Transverse colon (tissue), 4 donors: ENCODE results near the gene PTPRN2. TPM values are rescaled to one million over a fixed set of nuclear protein-coding genes. Genes with fewer than 3 reads are reported as not detected.

Source experiments
- DNase-seq: peaks from one replicate; pipeline ENCODE4 v3.0.0-alpha.2; 2019
- H3K27ac ChIP-seq, 4 donors: fragments of 200-600 bp; sonication (generic); 2 replicates each; pipeline ENCODE4 v1.5.1; 2016 to 2018; ENCODE audit warnings: inconsistent platforms in 4 of 4
- H3K27me3 ChIP-seq: fragments of 200-600 bp; sonication (generic); 2 replicates; pipeline ENCODE4 v1.5.1; 2017; ENCODE audit warnings: inconsistent platforms
- H3K36me3 ChIP-seq, 4 donors: fragments of 200-600 bp; sonication (generic); 2 replicates each; pipeline ENCODE4 v1.5.1; 2017 to 2019; ENCODE audit warnings: inconsistent platforms in 4 of 4
- H3K4me1 ChIP-seq, 4 donors: fragments of 200-600 bp; sonication (generic); 2 replicates each; pipeline ENCODE4 v1.5.1; 2017 to 2020; ENCODE audit warnings: inconsistent platforms in 4 of 4
- H3K4me3 ChIP-seq, 4 donors: fragments of 200-600 bp; sonication (generic); 1 replicate in 1 of 4; 2 replicates in 3 of 4; pipeline versions ENCODE4 v1.5.1 to v1.6.1; 2017 to 2019; ENCODE audit warnings: inconsistent platforms in 4 of 4
- H3K9me3 ChIP-seq, 2 donors: fragments of 200-600 bp; sonication (generic); 2 replicates each; pipeline ENCODE4 v1.5.1; 2017 to 2019; ENCODE audit warnings: inconsistent platforms in 2 of 2
- EP300 ChIP-seq: sonication (generic); formaldehyde crosslinking; IDR thresholded peaks from one replicate; pipeline ENCODE4 v1.6.1; 2017; ENCODE audit warnings: antibody characterized with exemption, low read depth
- POLR2A ChIP-seq: fragments of 450-650 bp; IDR thresholded peaks from one replicate; pipeline ENCODE4 v1.6.1; 2016; ENCODE audit warnings: antibody characterized with exemption, mild to moderate bottlenecking, moderate library complexity
- POLR2AphosphoS5 ChIP-seq, 3 donors: sonication (generic); formaldehyde crosslinking; IDR thresholded peaks; one replicate each; pipeline ENCODE4 v1.6.1; 2016; ENCODE audit warnings: antibody characterized with exemption in 3 of 3
- WGBS, 2 donors: methylation state at CpG; one replicate each; pipeline ENCODE4 v1.1.5; 2018; ENCODE audit warnings: low coverage in 1 of 2; 5-methylcytosine and 5-hydroxymethylcytosine counted together
- in situ Hi-C, 4 donors: fragments of 200-750 bp; cut with MboI; loops; one replicate each; pipeline versions ENCODE4 v1.15.0 to v1.15.1; 2017; ENCODE audit warnings: low sequenced_read_pairs in 3 of 4, low pct_ligation_motif_present in 1 of 4, low pct_unique_long_range_greater_than_20kb in 1 of 4
- intact Hi-C: fragments of 100-400 bp; cut with DNase I; formaldehyde crosslinking; loops from one replicate; pipeline ENCODE4 v1.15.1; 2023; ENCODE audit warnings: low total_unique reads
- total RNA-seq, 4 donors: library from RNA; depleted of rRNA; stranded (reverse); fragments of >200 nt; gene quantifications; one replicate each; pipeline ENCODE4 v1.1.0, GENCODE V29; 2016
- TF ChIP-seq, protein P1 (sequence below), 5 experiments: fragments of 200-600 bp in 3 of 5; fragments of 450-650 bp in 2 of 5; sonication (generic) in 3 of 5; IDR thresholded peaks; 1 replicate in 2 of 5; 2 replicates in 3 of 5; pipeline ENCODE4 v1.5.1; 2016 to 2017; ENCODE audit warnings: antibody characterized with exemption in 5 of 5, inconsistent platforms in 3 of 5, mild to moderate bottlenecking in 2 of 5, moderate library complexity in 1 of 5

The PTPRN2 gene
- total RNA-seq, 4 donors from 2014 or later: 15.4 to 31.1 (median 21.8) TPM

DNA sequence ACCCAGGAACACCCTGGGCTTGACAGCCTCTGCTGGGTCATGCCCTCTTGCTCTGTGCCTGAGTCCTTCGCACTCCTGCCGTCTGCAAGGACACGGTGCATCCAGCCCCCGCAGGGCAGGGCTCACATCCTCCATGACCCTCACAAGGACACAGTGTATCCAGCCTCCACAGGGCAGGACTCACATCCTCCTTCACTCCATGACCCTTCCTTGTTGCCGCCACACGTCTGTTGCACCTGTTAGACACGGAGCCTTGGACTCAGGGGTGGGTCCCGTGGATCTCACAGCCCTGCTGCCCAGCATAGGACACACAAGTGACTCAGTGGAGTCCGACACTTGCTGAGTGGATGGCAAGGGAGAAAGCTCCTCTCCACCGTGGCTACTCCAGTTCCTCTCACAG is 750.1 kb downstream of the PTPRN2 start:
- no peaks in the 10 kb centered on the region for H3K9me3 ChIP-seq
- H3K36me3 ChIP-seq: no peaks in the 10 kb centered on the region
- H3K4me1 ChIP-seq: no peaks in the 10 kb centered on the region
- in situ Hi-C loops: no loop called here
- H3K4me3 ChIP-seq: no peak overlapping the region
- WGBS, 2 donors: 83% methylated on average over 10 of the region's 10 CpGs; no CpG with 5 or more reads in 1 of the 2 donors
- no peak overlapping the region for H3K27ac ChIP-seq
- DNase-seq: no peak
- no peak for TF ChIP-seq POLR2AphosphoS5 (IDR thresholded peaks at IDR 0.05)
- intact Hi-C loops: no loop called here
- H3K27me3 ChIP-seq: no peaks in the 10 kb centered on the region

DNA sequence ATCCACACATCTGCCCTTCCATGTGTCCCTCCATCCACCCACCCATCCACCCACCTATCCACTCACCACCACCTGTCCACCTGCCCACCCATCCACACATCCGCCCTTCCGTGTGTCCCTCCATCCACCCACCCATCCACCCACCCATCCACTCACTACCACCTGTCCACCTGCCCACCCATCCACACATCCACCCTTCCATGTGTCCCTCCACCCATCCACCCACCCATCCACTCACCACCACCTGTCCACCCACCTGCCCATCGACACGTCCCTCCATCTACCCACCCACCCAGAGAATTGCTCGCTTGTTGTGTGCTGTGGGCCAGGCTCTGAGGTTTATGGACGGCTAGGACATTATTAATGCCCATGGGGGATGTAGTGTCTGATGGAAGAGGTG is 750.6 kb downstream of the PTPRN2 start:
- intact Hi-C loops: no loop called here
- Histone ChIP-seq H3K4me3 (no peak overlapping the region), H3K27ac (no peak overlapping the region), H3K36me3 (no peaks in the 10 kb centered on the region), H3K4me1 (no peaks in the 10 kb centered on the region), H3K9me3 (no peaks in the 10 kb centered on the region), H3K27me3 (no peaks in the 10 kb centered on the region)
- TF ChIP-seq POLR2AphosphoS5 (IDR thresholded peaks at IDR 0.05) (no peak), POLR2A (no peak), EP300 (no peak)
- TF ChIP-seq, protein P1, sequence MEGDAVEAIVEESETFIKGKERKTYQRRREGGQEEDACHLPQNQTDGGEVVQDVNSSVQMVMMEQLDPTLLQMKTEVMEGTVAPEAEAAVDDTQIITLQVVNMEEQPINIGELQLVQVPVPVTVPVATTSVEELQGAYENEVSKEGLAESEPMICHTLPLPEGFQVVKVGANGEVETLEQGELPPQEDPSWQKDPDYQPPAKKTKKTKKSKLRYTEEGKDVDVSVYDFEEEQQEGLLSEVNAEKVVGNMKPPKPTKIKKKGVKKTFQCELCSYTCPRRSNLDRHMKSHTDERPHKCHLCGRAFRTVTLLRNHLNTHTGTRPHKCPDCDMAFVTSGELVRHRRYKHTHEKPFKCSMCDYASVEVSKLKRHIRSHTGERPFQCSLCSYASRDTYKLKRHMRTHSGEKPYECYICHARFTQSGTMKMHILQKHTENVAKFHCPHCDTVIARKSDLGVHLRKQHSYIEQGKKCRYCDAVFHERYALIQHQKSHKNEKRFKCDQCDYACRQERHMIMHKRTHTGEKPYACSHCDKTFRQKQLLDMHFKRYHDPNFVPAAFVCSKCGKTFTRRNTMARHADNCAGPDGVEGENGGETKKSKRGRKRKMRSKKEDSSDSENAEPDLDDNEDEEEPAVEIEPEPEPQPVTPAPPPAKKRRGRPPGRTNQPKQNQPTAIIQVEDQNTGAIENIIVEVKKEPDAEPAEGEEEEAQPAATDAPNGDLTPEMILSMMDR (IDR thresholded peaks at IDR 0.05): no peak
- in situ Hi-C loops: no loop called here
- WGBS, 2 donors: 45 to 78% methylated on average over 2 to 6 of the region's 6 CpGs
- no peak for DNase-seq

DNA sequence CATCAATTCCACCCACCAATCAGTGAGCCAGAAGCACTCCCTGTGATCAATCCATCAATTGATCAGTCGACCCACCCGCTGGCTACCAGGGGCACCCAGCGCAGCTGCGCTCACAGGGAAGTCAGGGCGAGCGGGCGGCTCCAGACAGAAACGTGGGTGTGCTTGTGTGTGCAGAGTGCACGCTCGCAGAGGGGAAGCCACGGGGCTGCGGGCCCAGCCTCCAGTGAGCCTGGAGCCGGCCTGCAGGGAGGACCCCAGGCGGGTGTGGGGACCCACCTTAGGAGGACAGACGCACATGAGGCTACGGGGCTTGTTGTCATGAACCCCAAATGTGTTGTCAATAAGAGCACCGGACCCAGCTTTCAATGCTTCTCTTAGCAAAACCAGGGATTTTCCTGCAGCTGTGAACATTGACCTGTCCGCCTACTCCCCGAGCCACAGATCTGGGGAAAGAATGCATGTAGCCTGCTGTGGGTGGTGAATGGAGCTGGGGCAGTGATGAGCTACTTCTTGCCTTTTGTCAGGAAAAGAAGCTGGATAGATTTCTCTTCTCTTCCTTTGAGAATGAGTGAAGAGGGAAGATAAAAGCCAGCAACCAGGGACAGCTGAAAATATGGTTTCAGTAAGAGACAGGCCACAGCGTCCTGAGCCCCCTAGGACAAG is 753.0 kb downstream of the PTPRN2 start:
- DNase-seq: no peak
- Histone ChIP-seq H3K9me3 (no peaks in the 10 kb centered on the region), H3K36me3 (no peaks in the 10 kb centered on the region), H3K27me3 (no peaks in the 10 kb centered on the region), H3K4me3 (no peak overlapping the region), H3K4me1 (no peaks in the 10 kb centered on the region), H3K27ac (no peak overlapping the region)
- intact Hi-C loops: no loop called here
- 50 to 88% methylated on average over 1 to 20 of the region's 20 CpGs for WGBS, 2 donors
- TF ChIP-seq POLR2A (no peak), POLR2AphosphoS5 (IDR thresholded peaks at IDR 0.05) (no peak), EP300 (no peak)
- TF ChIP-seq, protein P1 (IDR thresholded peaks at IDR 0.05): no peak
- in situ Hi-C loops: no loop called here

DNA sequence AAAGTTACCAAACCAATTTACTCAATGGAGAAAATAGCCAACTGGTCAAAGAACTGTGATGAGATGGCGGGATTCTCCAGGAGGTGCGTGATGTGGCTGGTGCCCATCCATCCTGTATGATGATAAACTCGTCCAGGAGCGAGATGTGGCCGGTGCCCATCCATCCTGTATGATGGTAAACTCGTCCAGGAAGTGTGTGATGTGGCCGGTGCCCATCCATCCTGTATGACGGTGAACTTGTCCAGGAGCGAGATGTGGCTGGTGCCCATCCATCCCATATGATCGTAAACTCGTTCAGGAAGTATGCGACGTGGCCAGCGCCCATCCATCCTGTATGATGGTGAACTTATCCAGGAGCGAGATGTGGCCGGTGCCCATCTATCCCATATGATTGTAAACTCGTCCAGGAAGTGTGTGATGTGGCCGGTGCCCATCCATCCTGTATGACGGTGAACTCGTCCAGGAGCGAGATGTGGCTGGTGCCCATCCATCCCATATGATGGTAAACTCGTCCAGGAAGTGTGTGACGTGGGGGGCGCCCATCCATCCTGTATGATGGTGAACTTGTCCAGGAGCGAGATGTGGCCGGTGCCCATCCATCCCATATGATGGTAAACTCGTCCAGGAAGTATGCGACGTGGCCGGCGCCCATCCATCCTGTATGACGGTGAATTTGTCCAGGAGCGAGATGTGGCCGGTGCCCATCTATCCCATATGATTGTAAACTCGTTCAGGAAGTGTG is 754.6 kb downstream of the PTPRN2 start:
- WGBS, 2 donors: 85 to 90% methylated on average over 2 to 35 of the region's 35 CpGs
- no peaks in the 10 kb centered on the region for H3K4me1 ChIP-seq
- TF ChIP-seq POLR2A: no peak
- no peak for TF ChIP-seq EP300
- TF ChIP-seq, protein P1 (IDR thresholded peaks at IDR 0.05): no peak
- no peak for TF ChIP-seq POLR2AphosphoS5 (IDR thresholded peaks at IDR 0.05)
- intact Hi-C loops: no loop called here
- H3K36me3 ChIP-seq: no peaks in the 10 kb centered on the region
- no peak for DNase-seq
- H3K27me3 ChIP-seq: no peaks in the 10 kb centered on the region
- no peak overlapping the region for H3K27ac ChIP-seq
- no peak overlapping the region for H3K4me3 ChIP-seq
- in situ Hi-C loops: no loop called here
- no peaks in the 10 kb centered on the region for H3K9me3 ChIP-seq
